HTR-8/SVneo (cell line): Measurements from ENCODE around the gene SMAGP.
"Not testable (repeated sequence)": the region's sequence is repeated elsewhere in the genome, so short reads cannot be mapped to it uniquely, and the experiment has no call there.

Experiments used
- DNase-seq: peaks from one replicate; pipeline ENCODE4 v3.0.0; 2011; ENCODE audit warnings: low spot score, mixed read lengths; ENCODE audit not compliant: insufficient read length
- FAIRE-seq: peaks from 2 replicates; lab custom pipeline; 2011; peaks lifted over from hg19 to GRCh38; lab: Jason Lieb, UNC

SMAGP gene

GRCh38 chr12:51269174-51270066 is 795 bp downstream of the SMAGP start:
- peak; percentile 48 for DNase-seq
- no peak for FAIRE-seq

GRCh38 chr12:51265024-51265423 is 5.2 kb downstream of the SMAGP start:
- no peak for FAIRE-seq
- DNase-seq, result no peak

- no peak for DNase-seq
Observed at GRCh38 chr12:51264297-51264696, 5.9 kb downstream of the SMAGP start.

GRCh38 chr12:51263341-51263740 is 6.9 kb downstream of the SMAGP start:
- no peak for FAIRE-seq
- no peak for DNase-seq

More at GRCh38 chr12:51264297-51264696, 5.9 kb downstream of the SMAGP start:
- FAIRE-seq, result no peak

- no peak for FAIRE-seq
Observed at GRCh38 chr12:51262758-51263177, 7.4 kb downstream of the SMAGP start.

GRCh38 chr12:51259600-51259999 is 10.6 kb downstream of the SMAGP start:
- DNase-seq, FAIRE-seq: not testable (repeated sequence)

More at GRCh38 chr12:51262758-51263177, 7.4 kb downstream of the SMAGP start:
- peak; percentile 45 for DNase-seq

GRCh38 chr12:51254536-51254935 is 15.7 kb downstream of the SMAGP start:
- FAIRE-seq (no peak), DNase-seq (no peak)

- FAIRE-seq, result no peak
- DNase-seq, result no peak
Observed at GRCh38 chr12:51253276-51253675, 16.9 kb downstream of the SMAGP start.

- DNase-seq (no peak), FAIRE-seq (no peak)
Observed at GRCh38 chr12:51247523-51248206, 22.6 kb downstream of the SMAGP start.

- DNase-seq, result no peak
Observed at GRCh38 chr12:51246254-51246853, 23.9 kb downstream of the SMAGP start.

GRCh38 chr12:51245476-51246253 is 24.6 kb downstream of the SMAGP start:
- FAIRE-seq, result no peak
- DNase-seq, result no peak

More at GRCh38 chr12:51246254-51246853, 23.9 kb downstream of the SMAGP start:
- no peak for FAIRE-seq

GRCh38 chr12:51244269-51244668 is 25.9 kb downstream of the SMAGP start:
- no peak for FAIRE-seq

GRCh38 chr12:51242876-51243275 is 27.3 kb downstream of the SMAGP start:
- FAIRE-seq (no peak), DNase-seq (no peak)

More at GRCh38 chr12:51244269-51244668, 25.9 kb downstream of the SMAGP start:
- DNase-seq, result no peak

- DNase-seq, result no peak
- FAIRE-seq, result no peak
Observed at GRCh38 chr12:51242120-51242519, 28.1 kb downstream of the SMAGP start.

- DNase-seq (no peak), FAIRE-seq (no peak)
Observed at GRCh38 chr12:51240971-51241370, 29.2 kb downstream of the SMAGP start.

- peak; percentile 96 for DNase-seq
- peak; percentile 79 for FAIRE-seq
Observed at GRCh38 chr12:51238510-51239334, 31.5 kb downstream of the SMAGP start, which contains the start of gene DAZAP2. TSS of gene DAZAP2 (plus strand) at chr12:51238826. CDS start at chr12:51238908, 82 bp downstream.

- FAIRE-seq (no peak), DNase-seq (no peak)
Observed at GRCh38 chr12:51238037-51238509, 32.1 kb downstream of the SMAGP start.

GRCh38 chr12:51234530-51234929 is 35.7 kb downstream of the SMAGP start:
- DNase-seq, result no peak
- FAIRE-seq, result no peak

- FAIRE-seq (no peak), DNase-seq (no peak)
Observed at GRCh38 chr12:51232642-51233041, 37.6 kb downstream of the SMAGP start.
